GM19467 (cell line): ENCODE results near the gene FAF1.
"Not testable (repeated sequence)": the region's sequence is repeated elsewhere in the genome, so short reads cannot be mapped to it uniquely, and the experiment has no call there.

Experiments used
- ATAC-seq: cut with Tn5 transposase; IDR thresholded peaks from one replicate; pipeline ENCODE4 v1.9.1; 2021; ENCODE audit warnings: mild to moderate bottlenecking, moderate library complexity; ENCODE audit not compliant: unreplicated experiment

Gene FAF1

GRCh38 chr1:50808296-50808695, 151.8 kb downstream of the FAF1 start:
- ATAC-seq, result no peak

GRCh38 chr1:50796272-50796671, 163.8 kb downstream of the FAF1 start:
- ATAC-seq, result no peak

GRCh38 chr1:50793521-50793920, 166.5 kb downstream of the FAF1 start:
- ATAC-seq, result no peak

- ATAC-seq, result no peak
Observed at GRCh38 chr1:50787266-50787665, 172.8 kb downstream of the FAF1 start.

- ATAC-seq, result no peak
Observed at GRCh38 chr1:50783286-50783685, 176.8 kb downstream of the FAF1 start.

- no peak for ATAC-seq
Observed at GRCh38 chr1:50780797-50781196, 179.3 kb downstream of the FAF1 start.

- no peak for ATAC-seq
Observed at GRCh38 chr1:50779801-50780200, 180.3 kb downstream of the FAF1 start.

GRCh38 chr1:50775740-50776139, 184.3 kb downstream of the FAF1 start:
- ATAC-seq, result no peak

- no peak for ATAC-seq
Observed at GRCh38 chr1:50774759-50775351, 185.2 kb downstream of the FAF1 start.

- ATAC-seq, result no peak
Observed at GRCh38 chr1:50766688-50767087, 193.4 kb downstream of the FAF1 start.

GRCh38 chr1:50756543-50756942, 203.5 kb downstream of the FAF1 start:
- not testable (repeated sequence) for ATAC-seq

GRCh38 chr1:50754764-50755163, 205.3 kb downstream of the FAF1 start:
- not testable (repeated sequence) for ATAC-seq

GRCh38 chr1:50750021-50750619, 209.9 kb downstream of the FAF1 start:
- ATAC-seq, result no peak

GRCh38 chr1:50747394-50747793, 212.7 kb downstream of the FAF1 start:
- no peak for ATAC-seq

GRCh38 chr1:50742523-50742922, 217.5 kb downstream of the FAF1 start:
- ATAC-seq, result no peak

GRCh38 chr1:50739125-50739524, 220.9 kb downstream of the FAF1 start:
- no peak for ATAC-seq

- ATAC-seq, result no peak
Observed at GRCh38 chr1:50735443-50735842, 224.6 kb downstream of the FAF1 start.

GRCh38 chr1:50727578-50727977, 232.5 kb downstream of the FAF1 start:
- not testable (repeated sequence) for ATAC-seq

GRCh38 chr1:50724626-50725286, 235.3 kb downstream of the FAF1 start:
- peak; percentile 87 for ATAC-seq

- no peak for ATAC-seq
Observed at GRCh38 chr1:50720457-50721053, 239.5 kb downstream of the FAF1 start.

- no peak for ATAC-seq
Observed at GRCh38 chr1:50719126-50719525, 240.9 kb downstream of the FAF1 start.

- no peak for ATAC-seq
Observed at GRCh38 chr1:50717327-50717726, 242.7 kb downstream of the FAF1 start.
